ENCODE data around the gene UBE2A.

Gene UBE2A

DNA sequence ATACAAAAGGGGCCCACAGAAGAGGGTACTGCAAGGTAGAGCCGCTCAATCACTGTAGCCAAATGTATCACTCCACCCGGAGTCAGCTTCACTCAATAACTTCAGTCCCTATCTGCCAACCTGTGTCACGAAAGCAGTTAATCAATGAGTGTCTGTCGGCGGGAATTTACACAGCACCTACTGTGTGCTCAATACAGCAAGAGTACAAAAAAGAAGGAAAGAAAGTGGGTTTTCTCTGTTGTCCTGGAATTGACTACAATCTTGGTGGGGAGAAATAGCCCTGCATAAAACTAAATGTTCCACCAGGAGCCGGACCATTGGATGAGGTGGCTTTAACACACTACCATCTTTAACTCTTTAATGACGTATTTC, 32.6 kb downstream of the UBE2A start:
- no peak for DNase-seq (ENCODE audit: low read depth, low spot score)

DNA sequence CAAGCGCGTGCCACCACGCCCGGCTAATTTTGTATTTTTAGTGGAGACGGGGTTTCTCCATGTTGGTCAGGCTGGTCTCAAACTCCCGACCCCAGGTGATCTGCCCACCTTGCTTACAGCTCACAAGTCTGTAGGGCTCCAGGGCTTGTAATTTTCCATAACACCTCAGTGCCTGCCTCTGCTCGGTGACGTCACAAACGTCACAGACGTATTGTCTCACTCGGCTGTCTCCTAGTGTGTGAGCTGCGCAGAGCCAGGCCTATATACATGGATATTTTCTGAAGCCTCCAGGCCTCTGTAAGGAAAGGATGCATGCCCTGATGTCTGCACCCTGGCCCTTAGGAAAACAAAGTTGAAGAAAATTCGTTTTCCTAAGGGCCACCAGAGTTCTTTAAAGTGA, 40.4 kb downstream of the UBE2A start:
- no peak for DNase-seq (ENCODE audit: low read depth, low spot score)

DNA sequence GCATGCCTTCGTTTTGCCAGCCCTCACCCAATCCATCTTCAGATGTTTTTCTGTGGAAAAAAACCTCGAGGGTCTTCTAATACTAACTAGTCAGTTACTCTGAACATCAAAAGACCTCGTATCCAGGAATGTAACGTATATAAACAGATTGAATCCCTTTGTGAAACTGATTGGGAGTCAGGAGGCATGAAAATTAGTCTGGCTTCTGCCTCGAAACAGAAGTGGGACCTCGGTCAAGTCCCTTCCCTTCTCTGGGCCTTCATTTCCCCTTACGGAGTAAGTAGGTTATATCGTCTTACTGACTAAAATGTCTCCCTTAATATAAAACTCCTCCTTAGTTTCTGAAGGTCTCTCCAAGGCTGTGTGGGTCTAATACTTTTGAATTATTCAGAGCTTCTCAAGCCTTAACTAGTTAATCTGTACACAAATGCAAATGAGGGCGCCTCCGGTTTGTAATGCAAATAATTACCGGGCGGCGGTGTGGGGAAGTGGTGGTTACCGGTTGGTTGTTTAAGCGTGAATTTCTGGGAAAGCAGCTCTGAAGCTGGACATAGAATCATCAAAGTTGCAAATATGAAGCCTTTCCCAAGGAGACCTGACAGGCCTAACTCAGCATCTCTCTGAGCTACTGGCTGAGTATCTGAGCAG, 43.3 kb downstream of the UBE2A start:
- no peak for DNase-seq (ENCODE audit: low read depth, low spot score)

DNA sequence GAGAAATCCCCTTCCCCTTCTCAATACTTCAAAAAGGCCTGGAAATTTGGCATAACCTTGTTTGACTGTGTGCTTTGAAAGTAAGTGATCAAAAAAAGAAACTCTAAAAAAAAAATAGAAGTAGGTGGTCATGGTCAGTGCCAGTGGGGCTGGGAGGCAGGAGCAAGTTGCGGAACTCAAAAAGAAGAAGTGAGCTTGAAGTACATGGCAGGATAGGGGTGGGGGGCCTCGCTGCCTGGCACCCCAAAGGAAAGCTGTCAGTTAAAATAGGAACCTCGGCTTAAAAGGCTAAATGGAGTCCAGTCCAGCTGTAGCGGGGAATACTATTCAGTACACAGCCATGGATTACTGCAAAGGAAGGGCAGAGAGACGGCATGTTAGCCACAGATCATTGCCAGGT, 44.1 kb downstream of the UBE2A start:
- no peak for DNase-seq (ENCODE audit: low read depth, low spot score)

DNA sequence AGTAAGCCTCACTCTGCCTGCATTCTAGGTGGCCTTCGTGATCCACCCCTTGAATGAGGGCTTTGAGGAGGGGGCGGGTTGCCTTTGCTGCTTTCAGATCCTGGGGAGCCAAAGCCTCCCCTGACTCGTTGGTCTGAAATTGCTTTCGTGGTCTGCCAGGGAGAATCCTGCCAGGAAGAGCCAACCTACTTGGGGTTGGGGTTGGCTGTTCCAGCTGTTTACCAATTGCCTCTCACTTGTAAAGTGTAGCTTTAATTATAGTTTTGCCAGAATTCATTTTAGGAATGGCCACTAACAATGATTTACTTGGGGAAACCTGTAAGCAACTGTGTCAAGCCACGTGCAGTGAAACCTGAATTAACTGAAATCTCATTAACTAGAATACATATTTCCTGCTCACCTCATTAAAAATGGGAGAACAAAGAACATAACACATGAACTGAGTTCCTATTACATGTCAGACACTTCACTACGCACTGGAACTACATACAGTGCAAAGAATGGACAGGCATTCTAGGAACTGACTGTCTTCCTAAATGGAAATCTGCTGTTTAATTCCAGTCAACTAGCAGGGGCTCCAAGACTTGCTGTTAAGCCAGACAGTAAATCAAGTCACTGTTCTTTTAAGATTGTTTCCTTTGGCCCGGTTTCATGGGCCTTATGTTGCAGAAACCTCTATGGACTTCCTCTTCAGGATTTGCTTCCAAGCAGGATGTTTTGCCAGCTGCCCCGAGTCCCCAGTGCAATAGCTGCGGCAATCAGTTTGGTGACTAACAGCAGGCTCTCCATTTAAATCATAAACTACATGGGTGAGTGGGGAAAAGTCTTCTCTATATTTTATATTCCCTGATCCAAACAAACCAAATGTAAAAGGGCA, 48.2 kb downstream of the UBE2A start:
- no peak for DNase-seq (ENCODE audit: low read depth, low spot score)

DNA sequence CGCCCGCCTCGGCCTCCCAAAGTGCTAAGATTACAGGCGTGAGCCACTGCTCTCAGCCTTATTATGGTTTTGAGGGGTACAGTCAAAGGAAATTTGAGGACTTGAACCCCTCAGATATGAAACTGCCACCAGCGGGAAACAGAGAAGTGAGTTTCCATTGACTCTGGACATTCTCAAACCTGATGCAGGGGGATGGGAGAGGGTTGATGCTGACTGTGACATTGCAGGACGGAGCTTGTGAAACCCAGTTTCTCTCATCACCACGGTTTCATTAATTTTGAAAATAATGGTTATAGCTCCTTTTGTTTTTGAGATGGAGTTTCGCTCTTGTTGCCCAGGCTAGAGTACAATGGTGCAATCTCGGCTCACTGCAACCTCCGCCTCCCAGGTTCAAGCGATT, 50.1 kb downstream of the UBE2A start:
- DNase-seq (ENCODE audit: low read depth, low spot score): no peak

DNA sequence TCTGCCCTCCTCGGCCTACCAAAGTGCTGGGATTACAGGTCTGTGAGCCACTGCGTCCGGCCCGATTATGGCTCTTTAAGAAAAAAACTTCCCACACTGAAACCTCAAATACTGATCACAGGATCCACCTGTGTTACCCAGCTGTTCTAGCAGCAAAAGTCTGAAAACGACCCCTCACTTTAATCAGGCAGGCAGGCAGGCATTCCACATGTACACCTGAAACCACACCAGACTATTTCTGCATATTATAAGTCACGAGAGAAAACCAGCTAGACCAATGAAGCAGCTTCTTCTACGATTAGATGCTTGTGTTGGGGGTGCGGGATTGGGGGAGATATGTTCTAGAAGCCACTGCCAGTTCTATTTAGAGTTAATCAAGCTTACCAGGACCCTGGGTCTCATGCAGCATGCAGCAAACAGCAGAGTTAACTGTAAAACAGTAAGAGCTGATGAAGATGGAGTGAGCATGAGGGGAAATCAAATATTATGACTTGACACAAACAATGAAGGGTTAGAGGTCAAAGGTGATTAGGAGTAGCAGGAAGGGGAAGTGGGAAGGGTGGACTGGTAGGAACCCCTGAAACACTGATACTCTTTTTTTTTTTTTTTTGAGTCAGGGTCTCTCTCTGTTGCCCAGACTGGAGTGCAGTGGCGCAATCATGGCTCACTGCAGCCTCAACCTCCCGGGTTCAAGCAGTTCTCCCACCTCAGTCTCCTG, 50.7 kb downstream of the UBE2A start:
- no peak for DNase-seq (ENCODE audit: low read depth, low spot score)

DNA sequence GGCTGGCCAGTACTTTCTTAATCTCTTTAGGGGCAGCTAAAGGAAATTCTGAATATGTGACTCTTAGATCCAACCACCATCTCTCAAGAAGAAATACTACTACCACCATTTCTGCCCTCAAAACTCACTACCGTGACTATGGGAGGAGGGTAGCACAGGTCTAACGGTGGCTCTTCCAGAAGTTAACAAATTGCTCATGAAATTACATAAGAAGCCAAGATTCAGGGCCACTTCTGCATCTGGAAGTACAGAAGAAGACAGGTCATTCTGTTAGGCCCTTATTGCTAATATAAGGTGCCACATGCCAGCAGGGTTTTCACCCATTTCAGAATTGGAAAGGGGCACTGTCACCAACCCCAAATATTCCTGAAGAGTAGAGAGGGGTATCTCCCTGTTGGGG, 51.5 kb downstream of the UBE2A start:
- no peak for DNase-seq (ENCODE audit: low read depth, low spot score)

Measured in activated naive CD8-positive, alpha-beta T cell treated with anti-CD3 and anti-CD28 coated beads, Interleukin-2, amount 50 U/mL, for 16 hours (primary cell).